Measurements from ENCODE around the gene CEMIP2.

CEMIP2 gene

GRCh38 chr9:71748280-71748743 is 20.0 kb downstream of the CEMIP2 start:
- DNase-seq (ENCODE audit: low spot score), result peak; percentile 74

- DNase-seq (ENCODE audit: low spot score), result no peak
Measured at GRCh38 chr9:71747576-71747975, 20.7 kb downstream of the CEMIP2 start.

- no peak for DNase-seq (ENCODE audit: low spot score)
Measured at GRCh38 chr9:71746758-71747125, 21.6 kb downstream of the CEMIP2 start.

- no peak for DNase-seq (ENCODE audit: low spot score)
Measured at GRCh38 chr9:71746023-71746757, 22.1 kb downstream of the CEMIP2 start.

GRCh38 chr9:71744754-71745521 is 23.4 kb downstream of the CEMIP2 start:
- DNase-seq (ENCODE audit: low spot score), result no peak

- DNase-seq (ENCODE audit: low spot score), result no peak
Measured at GRCh38 chr9:71743882-71744281, 24.4 kb downstream of the CEMIP2 start.

GRCh38 chr9:71743217-71743705 is 25.1 kb downstream of the CEMIP2 start:
- no peak for DNase-seq (ENCODE audit: low spot score)

GRCh38 chr9:71742703-71743102 is 25.6 kb downstream of the CEMIP2 start:
- DNase-seq (ENCODE audit: low spot score), result no peak

GRCh38 chr9:71741926-71742648 is 26.2 kb downstream of the CEMIP2 start:
- no peak for DNase-seq (ENCODE audit: low spot score)

GRCh38 chr9:71740199-71740598 is 28.1 kb downstream of the CEMIP2 start:
- no peak for DNase-seq (ENCODE audit: low spot score)

- no peak for DNase-seq (ENCODE audit: low spot score)
Measured at GRCh38 chr9:71737455-71737854, 30.9 kb downstream of the CEMIP2 start.

- no peak for DNase-seq (ENCODE audit: low spot score)
Measured at GRCh38 chr9:71736236-71736635, 32.1 kb downstream of the CEMIP2 start.

- DNase-seq (ENCODE audit: low spot score), result no peak
Measured at GRCh38 chr9:71734950-71735349, 33.4 kb downstream of the CEMIP2 start.

GRCh38 chr9:71733176-71733575 is 35.1 kb downstream of the CEMIP2 start:
- peak; percentile 33 for DNase-seq (ENCODE audit: low spot score)

- no peak for DNase-seq (ENCODE audit: low spot score)
Measured at GRCh38 chr9:71729816-71730526, 38.3 kb downstream of the CEMIP2 start.

- DNase-seq (ENCODE audit: low spot score), result no peak
Measured at GRCh38 chr9:71726723-71727122, 41.6 kb downstream of the CEMIP2 start.

- DNase-seq (ENCODE audit: low spot score), result peak; percentile 27
Measured at GRCh38 chr9:71725590-71726338, 42.5 kb downstream of the CEMIP2 start.

GRCh38 chr9:71721855-71722254 is 46.5 kb downstream of the CEMIP2 start:
- no peak for DNase-seq (ENCODE audit: low spot score)

- peak; percentile 24 for DNase-seq (ENCODE audit: low spot score)
Measured at GRCh38 chr9:71719562-71719961, 48.8 kb downstream of the CEMIP2 start.

- DNase-seq (ENCODE audit: low spot score), result no peak
Measured at GRCh38 chr9:71719088-71719487, 49.2 kb downstream of the CEMIP2 start.

Measured in AG20443 (cell line).